ENCODE data around the gene SLC31A1. TPM values are rescaled to one million over a fixed set of nuclear protein-coding genes. Genes with fewer than 3 reads are reported as not detected.

Gene SLC31A1
- total and polyA plus RNA-seq, 5 donors: 6.0 to 20.7 (median 13.3) TPM

- Histone ChIP-seq H3K4me3 (ENCODE audit: low read length) (no peak overlapping the region), H3K27me3 (ENCODE audit: control insufficient read depth, insufficient read depth) (no peaks in the 10 kb centered on the region), H3K9me3 (ENCODE audit: control insufficient read depth, low read length) (no peaks in the 10 kb centered on the region), H3K27ac (ENCODE audit: low read length) (no peak overlapping the region), H3K4me1 (ENCODE audit: control insufficient read depth, insufficient read depth, low read length) (no peaks in the 10 kb centered on the region)
- WGBS: 89% methylated on average over 3 of the region's 3 CpGs
- ATAC-seq (no peak), DNase-seq (no peak)
- intact Hi-C loops (cut with DNase I): no loop called here
These were observed 44.8 kb downstream of the SLC31A1 start for GRCh38 chr9:113266174-113266573.

GRCh38 chr9:113267911-113268566, 46.7 kb downstream of the SLC31A1 start:
- ATAC-seq (no peak), DNase-seq (no peak)
- intact Hi-C loops (cut with DNase I): no loop called here
- H3K4me1 ChIP-seq (ENCODE audit: control insufficient read depth, insufficient read depth, low read length): no peaks in the 10 kb centered on the region
- no peaks in the 10 kb centered on the region for H3K27me3 ChIP-seq (ENCODE audit: control insufficient read depth, insufficient read depth)
- H3K27ac ChIP-seq (ENCODE audit: low read length): no peak overlapping the region
- WGBS: 87% methylated on average over 4 of the region's 4 CpGs
- no peak overlapping the region for H3K4me3 ChIP-seq (ENCODE audit: low read length)
- no peaks in the 10 kb centered on the region for H3K9me3 ChIP-seq (ENCODE audit: control insufficient read depth, low read length)

- ATAC-seq: no peak
- 91% methylated on average over 2 of the region's 2 CpGs for WGBS
- no peak overlapping the region for H3K27ac ChIP-seq (ENCODE audit: low read length)
- no peaks in the 10 kb centered on the region for H3K27me3 ChIP-seq (ENCODE audit: control insufficient read depth, insufficient read depth)
- H3K9me3 ChIP-seq (ENCODE audit: control insufficient read depth, low read length): no peaks in the 10 kb centered on the region
- no peak for DNase-seq
- no peaks in the 10 kb centered on the region for H3K4me1 ChIP-seq (ENCODE audit: control insufficient read depth, insufficient read depth, low read length)
- intact Hi-C loops (cut with DNase I): no loop called here
- no peak overlapping the region for H3K4me3 ChIP-seq (ENCODE audit: low read length)
These were observed 48.0 kb downstream of the SLC31A1 start for GRCh38 chr9:113269355-113269754.

- Histone ChIP-seq H3K27ac (ENCODE audit: low read length) (no peak overlapping the region), H3K27me3 (ENCODE audit: control insufficient read depth, insufficient read depth) (no peaks in the 10 kb centered on the region), H3K4me1 (ENCODE audit: control insufficient read depth, insufficient read depth, low read length) (no peaks in the 10 kb centered on the region), H3K9me3 (ENCODE audit: control insufficient read depth, low read length) (no peaks in the 10 kb centered on the region), H3K4me3 (ENCODE audit: low read length) (no peak overlapping the region)
- ATAC-seq (no peak), DNase-seq (no peak)
- intact Hi-C loops (cut with DNase I): loop anchor here in 1 of 4 donors (10.0 kb wide), 1 partner anchor 135 kb away; the partner anchor contains the start of gene ALAD
- WGBS: 86% methylated on average over 2 of the region's 2 CpGs
These were observed 48.5 kb downstream of the SLC31A1 start for GRCh38 chr9:113269871-113270270.

- no peaks in the 10 kb centered on the region for H3K4me1 ChIP-seq (ENCODE audit: control insufficient read depth, insufficient read depth, low read length)
- no peak for DNase-seq
- peak overlapping the region; percentile 72 for H3K4me3 ChIP-seq (ENCODE audit: low read length)
- no peaks in the 10 kb centered on the region for H3K9me3 ChIP-seq (ENCODE audit: control insufficient read depth, low read length)
- intact Hi-C loops (cut with DNase I): loop anchor here in 1 of 4 donors (10.0 kb wide), 1 partner anchor 130 kb away; the partner anchor contains the start of gene ALAD
- peak; percentile 35 to 36 for ATAC-seq
- H3K27me3 ChIP-seq (ENCODE audit: control insufficient read depth, insufficient read depth): no peaks in the 10 kb centered on the region
- under 1% methylated on average over 15 of the region's 15 CpGs for WGBS
- peak overlapping the region; percentile 72 for H3K27ac ChIP-seq (ENCODE audit: low read length)
These were observed 53.3 kb downstream of the SLC31A1 start for GRCh38 chr9:113274474-113275156.

- H3K4me3 ChIP-seq (ENCODE audit: low read length): peak within 1 kb of the TSS; percentile 81
- peak; percentile 97 to 98 (median 98) for DNase-seq
- H3K4me1 ChIP-seq (ENCODE audit: control insufficient read depth, insufficient read depth, low read length): no peaks in the 10 kb centered on the region
- intact Hi-C loops (cut with DNase I): loop anchor here in 1 of 4 donors (10.0 kb wide), 1 partner anchor 129 kb away; the partner anchor contains the start of gene ALAD
- peak; percentile 98 to 99 for ATAC-seq
- H3K27ac ChIP-seq (ENCODE audit: low read length): peak within 1 kb of the TSS; percentile 91
- H3K9me3 ChIP-seq (ENCODE audit: control insufficient read depth, low read length): no peaks in the 10 kb centered on the region
- H3K27me3 ChIP-seq (ENCODE audit: control insufficient read depth, insufficient read depth): no peaks in the 10 kb centered on the region
- WGBS: under 1% methylated on average over 63 of the region's 63 CpGs
These were observed 54.1 kb downstream of the SLC31A1 start, which contains the start of the genes CDC26 and PRPF4 for GRCh38 chr9:113275157-113276131. Gene CDC26, minus strand, starts transcription at chr9:113275572. Its CDS starts 3,065 bp downstream, at chr9:113272507. Gene PRPF4, plus strand, starts transcription at chr9:113275658. Its CDS starts 86 bp downstream, at chr9:113275744.

GRCh38 chr9:113278840-113279239, 57.5 kb downstream of the SLC31A1 start:
- WGBS: 87% methylated on average over 4 of the region's 4 CpGs
- no peaks in the 10 kb centered on the region for H3K27me3 ChIP-seq (ENCODE audit: control insufficient read depth, insufficient read depth)
- DNase-seq (no peak), ATAC-seq (no peak)
- intact Hi-C loops (cut with DNase I): loop anchor here in 1 of 4 donors (10.0 kb wide), 1 partner anchor 126 kb away; the partner anchor contains the start of gene ALAD
- H3K27ac ChIP-seq (ENCODE audit: low read length): no peak overlapping the region
- H3K9me3 ChIP-seq (ENCODE audit: control insufficient read depth, low read length): no peaks in the 10 kb centered on the region
- H3K4me1 ChIP-seq (ENCODE audit: control insufficient read depth, insufficient read depth, low read length): no peaks in the 10 kb centered on the region
- H3K4me3 ChIP-seq (ENCODE audit: low read length): no peak overlapping the region

GRCh38 chr9:113281356-113281755, 60.0 kb downstream of the SLC31A1 start:
- intact Hi-C loops (cut with DNase I): no loop called here
- Histone ChIP-seq H3K9me3 (ENCODE audit: control insufficient read depth, low read length) (no peaks in the 10 kb centered on the region), H3K4me3 (ENCODE audit: low read length) (no peak overlapping the region), H3K27ac (ENCODE audit: low read length) (no peak overlapping the region), H3K4me1 (ENCODE audit: control insufficient read depth, insufficient read depth, low read length) (no peaks in the 10 kb centered on the region), H3K27me3 (ENCODE audit: control insufficient read depth, insufficient read depth) (no peaks in the 10 kb centered on the region)
- WGBS: 97% methylated on average over 4 of the region's 4 CpGs
- DNase-seq (no peak), ATAC-seq (no peak)

GRCh38 chr9:113289091-113289490, 67.7 kb downstream of the SLC31A1 start:
- Histone ChIP-seq H3K27me3 (ENCODE audit: control insufficient read depth, insufficient read depth) (no peaks in the 10 kb centered on the region), H3K9me3 (ENCODE audit: control insufficient read depth, low read length) (no peaks in the 10 kb centered on the region), H3K4me3 (ENCODE audit: low read length) (no peak overlapping the region), H3K27ac (ENCODE audit: low read length) (no peak overlapping the region), H3K4me1 (ENCODE audit: control insufficient read depth, insufficient read depth, low read length) (no peaks in the 10 kb centered on the region)
- intact Hi-C loops (cut with DNase I): no loop called here
- 92% methylated on average over 2 of the region's 2 CpGs for WGBS
- DNase-seq (no peak), ATAC-seq (no peak)

- WGBS: 95% methylated on average over 6 of the region's 6 CpGs
- no peak overlapping the region for H3K27ac ChIP-seq (ENCODE audit: low read length)
These were observed 68.8 kb downstream of the SLC31A1 start for GRCh38 chr9:113290052-113290607.

More at GRCh38 chr9:113290052-113290607, 68.8 kb downstream of the SLC31A1 start:
- Histone ChIP-seq H3K9me3 (ENCODE audit: control insufficient read depth, low read length) (no peaks in the 10 kb centered on the region), H3K4me1 (ENCODE audit: control insufficient read depth, insufficient read depth, low read length) (no peaks in the 10 kb centered on the region), H3K27me3 (ENCODE audit: control insufficient read depth, insufficient read depth) (no peaks in the 10 kb centered on the region), H3K4me3 (ENCODE audit: low read length) (no peak overlapping the region)
- ATAC-seq (no peak), DNase-seq (no peak)
- intact Hi-C loops (cut with DNase I): no loop called here

All from right cardiac atrium (tissue), 5 donors.